NOMO-1 treated with dmso at 0.1 percent for 144 hours (cell line): ENCODE data around the gene RRP9.

Source experiments
- DNase-seq: peaks from one replicate; lab custom pipeline; 2025; ENCODE audit not compliant: unreplicated experiment; lab: John Stamatoyannopoulos, UW

RRP9 gene

GRCh38 chr3:51955893-51956770, 14.4 kb upstream of the RRP9 start:
- no peak for DNase-seq

- no peak for DNase-seq
Observed at GRCh38 chr3:51955175-51955892, 13.6 kb upstream of the RRP9 start, which contains the start of gene GPR62. TSS of gene GPR62 (plus strand) at chr3:51955381. CDS start at chr3:51955653, 272 bp downstream.

GRCh38 chr3:51954713-51955112, 13.0 kb upstream of the RRP9 start:
- no peak for DNase-seq

GRCh38 chr3:51954105-51954504, 12.4 kb upstream of the RRP9 start:
- no peak for DNase-seq

- DNase-seq, result peak; percentile 75
Observed at GRCh38 chr3:51953445-51953844, 11.7 kb upstream of the RRP9 start.

- no peak for DNase-seq
Observed at GRCh38 chr3:51950899-51951298, 9.2 kb upstream of the RRP9 start.

- DNase-seq, result no peak
Observed at GRCh38 chr3:51949121-51949520, 7.4 kb upstream of the RRP9 start.

GRCh38 chr3:51948016-51948580, 6.4 kb upstream of the RRP9 start:
- no peak for DNase-seq

GRCh38 chr3:51947215-51947900, 5.7 kb upstream of the RRP9 start:
- DNase-seq, result no peak

- no peak for DNase-seq
Observed at GRCh38 chr3:51946796-51947195, 5.1 kb upstream of the RRP9 start.

GRCh38 chr3:51945926-51946705, 4.4 kb upstream of the RRP9 start:
- no peak for DNase-seq

GRCh38 chr3:51945031-51945840, 3.5 kb upstream of the RRP9 start:
- no peak for DNase-seq

GRCh38 chr3:51944451-51945021, 2.8 kb upstream of the RRP9 start:
- DNase-seq, result no peak

- DNase-seq, result no peak
Observed at GRCh38 chr3:51943451-51944391, 2.0 kb upstream of the RRP9 start.

- no peak for DNase-seq
Observed at GRCh38 chr3:51942603-51943450, 1.1 kb upstream of the RRP9 start.

GRCh38 chr3:51941463-51941797, 274 bp downstream of the RRP9 start:
- no peak for DNase-seq

GRCh38 chr3:51940648-51941462, 849 bp downstream of the RRP9 start:
- DNase-seq, result no peak
